22Rv1 (cell line): Measurements from ENCODE around the gene TMEM94.

Experiments used
- ZFX ChIP-seq: fragments of 450-650 bp; IDR thresholded peaks from 2 replicates; pipeline ENCODE4 v1.6.1; 2017; ENCODE audit warnings: antibody characterized with exemption, borderline replicate concordance
- TF ChIP-seq, protein P1 (sequence below): fragments of 450-650 bp; IDR thresholded peaks from 2 replicates; pipeline ENCODE4 v1.5.1; 2017; ENCODE audit warnings: mild to moderate bottlenecking

DNA sequence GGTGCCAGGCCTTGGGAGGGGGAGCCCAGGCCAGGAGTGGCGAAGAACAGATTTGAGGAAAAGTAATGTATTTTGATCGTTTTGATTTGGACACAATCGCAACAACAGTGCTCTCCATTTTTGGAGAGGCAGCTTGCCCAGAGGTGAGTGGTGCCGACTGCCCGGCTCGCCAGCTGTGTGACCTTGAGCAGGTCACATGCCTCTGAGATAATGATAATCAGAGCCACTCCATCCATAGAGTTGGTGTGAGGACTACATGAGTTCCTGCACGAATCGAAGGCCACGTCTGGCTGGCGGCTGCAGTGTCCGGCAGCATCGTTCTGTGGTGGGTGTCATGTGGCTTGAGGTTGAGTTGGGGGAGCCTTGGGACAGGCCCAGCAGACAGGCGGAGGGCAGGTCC is 89.7 kb downstream of the TMEM94 start:
- TF ChIP-seq, protein P1, sequence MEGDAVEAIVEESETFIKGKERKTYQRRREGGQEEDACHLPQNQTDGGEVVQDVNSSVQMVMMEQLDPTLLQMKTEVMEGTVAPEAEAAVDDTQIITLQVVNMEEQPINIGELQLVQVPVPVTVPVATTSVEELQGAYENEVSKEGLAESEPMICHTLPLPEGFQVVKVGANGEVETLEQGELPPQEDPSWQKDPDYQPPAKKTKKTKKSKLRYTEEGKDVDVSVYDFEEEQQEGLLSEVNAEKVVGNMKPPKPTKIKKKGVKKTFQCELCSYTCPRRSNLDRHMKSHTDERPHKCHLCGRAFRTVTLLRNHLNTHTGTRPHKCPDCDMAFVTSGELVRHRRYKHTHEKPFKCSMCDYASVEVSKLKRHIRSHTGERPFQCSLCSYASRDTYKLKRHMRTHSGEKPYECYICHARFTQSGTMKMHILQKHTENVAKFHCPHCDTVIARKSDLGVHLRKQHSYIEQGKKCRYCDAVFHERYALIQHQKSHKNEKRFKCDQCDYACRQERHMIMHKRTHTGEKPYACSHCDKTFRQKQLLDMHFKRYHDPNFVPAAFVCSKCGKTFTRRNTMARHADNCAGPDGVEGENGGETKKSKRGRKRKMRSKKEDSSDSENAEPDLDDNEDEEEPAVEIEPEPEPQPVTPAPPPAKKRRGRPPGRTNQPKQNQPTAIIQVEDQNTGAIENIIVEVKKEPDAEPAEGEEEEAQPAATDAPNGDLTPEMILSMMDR, result no peak
- no peak for TF ChIP-seq ZFX
